HepG2 (cell line): ENCODE measurements around the gene MATK. TPM values are rescaled to one million over a fixed set of nuclear protein-coding genes. Genes with fewer than 3 reads are reported as not detected.

ENCODE experiments used
- ARID2 ChIP-seq: sonication (generic); formaldehyde crosslinking; IDR thresholded peaks from 2 replicates; pipeline ENCODE4 v1.8.1; 2022; ENCODE audit warnings: mild to moderate bottlenecking, missing genetic modification reagents, borderline replicate concordance
- ARID3A ChIP-seq: IDR thresholded peaks from 2 replicates; pipeline ENCODE4 v1.6.1; 2012; ENCODE audit warnings: low read depth, low read length, improper control_type of control experiment
- ATRX ChIP-seq: sonication (generic); formaldehyde crosslinking; IDR thresholded peaks from 2 replicates; pipeline ENCODE4 v1.4.0; 2020; ENCODE audit warnings: missing genetic modification reagents, borderline replicate concordance
- EZH2 ChIP-seq: conservative IDR thresholded peaks from 2 replicates; pipeline ENCODE4 v1.6.1; 2012; ENCODE audit warnings: mild to moderate bottlenecking, low read depth, low read length, moderate library complexity
- GATAD1 ChIP-seq: IDR thresholded peaks from 2 replicates; pipeline ENCODE4 v1.6.1; 2016; ENCODE audit warnings: missing genetic modification reagents, missing compliant biosample characterization
- HDAC1 ChIP-seq: sonication (generic); formaldehyde crosslinking; IDR thresholded peaks from 2 replicates; pipeline ENCODE4 v1.5.1; 2020; ENCODE audit warnings: mild to moderate bottlenecking, missing genetic modification reagents
- HMGA1 ChIP-seq: sonication (generic); formaldehyde crosslinking; conservative IDR thresholded peaks from 2 replicates; pipeline ENCODE4 v1.4.0; 2020; ENCODE audit warnings: missing genetic modification reagents
- KDM1A ChIP-seq: IDR thresholded peaks from 2 replicates; pipeline ENCODE4 v1.6.1; 2016; ENCODE audit warnings: missing compliant biosample characterization
- XBP1 ChIP-seq: sonication (generic); formaldehyde crosslinking; IDR thresholded peaks from 2 replicates; pipeline ENCODE4 v1.5.0; 2020; ENCODE audit warnings: missing genetic modification reagents
- ZBTB20 ChIP-seq: sonication (generic); formaldehyde crosslinking; IDR thresholded peaks from 2 replicates; pipeline ENCODE4 v1.8.1; 2023; ENCODE audit warnings: missing genetic modification reagents, low read depth, mild to moderate bottlenecking, borderline replicate concordance
- ZMYM3 ChIP-seq: sonication (generic); formaldehyde crosslinking; IDR thresholded peaks from 2 replicates; pipeline ENCODE4 v1.5.1; 2020; ENCODE audit warnings: mild to moderate bottlenecking, missing genetic modification reagents
- ZNF143 ChIP-seq: sonication (generic); formaldehyde crosslinking; IDR thresholded peaks from 2 replicates; pipeline ENCODE4 v1.4.0; 2020; ENCODE audit warnings: missing genetic modification reagents
- ZNF17 ChIP-seq: sonication (generic); formaldehyde crosslinking; IDR thresholded peaks from 2 replicates; pipeline ENCODE4 v1.5.0; 2020; ENCODE audit warnings: mild to moderate bottlenecking, missing genetic modification reagents
- ZNF639 ChIP-seq: conservative IDR thresholded peaks from 2 replicates; pipeline ENCODE4 v1.6.1; 2018; ENCODE audit warnings: missing genetic modification reagents
- ZNF737 ChIP-seq: sonication (generic); formaldehyde crosslinking; IDR thresholded peaks from 2 replicates; pipeline ENCODE4 v1.5.0; 2020; ENCODE audit warnings: missing genetic modification reagents, mild to moderate bottlenecking, borderline replicate concordance
- polyA plus RNA-seq, 8 experiments: library from polyadenylated mRNA; depleted of rRNA in 3 of 8; stranded (reverse) in 7 of 8; unstranded in 1 of 8; fragments of >200 nt; fragmentation: Illumina TruSeq in 4 of 8; extraction: Trizol in 4 of 8; gene quantifications; 2 replicates each; pipeline versions ENCODE4 v1.2.1 to v1.2.3, GENCODE V29; 2011 to 2016; ENCODE audit warnings: low read depth in 4 of 8, missing spikeins in 1 of 8, mixed read lengths in 1 of 8; ENCODE audit not compliant: insufficient read depth in 1 of 8
- total RNA-seq, 5 experiments: library from RNA; depleted of rRNA; stranded (reverse); fragments of >200 nt; fragmentation: Illumina TruSeq; extraction: Trizol; gene quantifications; 2 replicates each; pipeline ENCODE4 v1.2.3, GENCODE V29; 2016; ENCODE audit warnings: low read depth in 1 of 5
- TF ChIP-seq, protein P1 (sequence below): sonication (generic); formaldehyde crosslinking; IDR thresholded peaks from 2 replicates; pipeline ENCODE4; 2020; ENCODE audit warnings: missing genetic modification reagents, mild to moderate bottlenecking, borderline replicate concordance
- TF ChIP-seq, protein P2 (sequence below): sonication (generic); formaldehyde crosslinking; IDR thresholded peaks from 2 replicates; pipeline ENCODE4 v1.4.0; 2020; ENCODE audit warnings: missing genetic modification reagents
- TF ChIP-seq, protein P3 (sequence below): sonication (generic); formaldehyde crosslinking; IDR thresholded peaks from 2 replicates; pipeline ENCODE4 v1.4.0; 2020; ENCODE audit warnings: missing genetic modification reagents

MATK gene
- total and polyA plus RNA-seq, 2 of the 13 experiments (the other 11 are each of a cell fraction or from before 2014, with no cell fraction given), result 0.09 TPM; not detected in 1

- TF ChIP-seq, protein P1, sequence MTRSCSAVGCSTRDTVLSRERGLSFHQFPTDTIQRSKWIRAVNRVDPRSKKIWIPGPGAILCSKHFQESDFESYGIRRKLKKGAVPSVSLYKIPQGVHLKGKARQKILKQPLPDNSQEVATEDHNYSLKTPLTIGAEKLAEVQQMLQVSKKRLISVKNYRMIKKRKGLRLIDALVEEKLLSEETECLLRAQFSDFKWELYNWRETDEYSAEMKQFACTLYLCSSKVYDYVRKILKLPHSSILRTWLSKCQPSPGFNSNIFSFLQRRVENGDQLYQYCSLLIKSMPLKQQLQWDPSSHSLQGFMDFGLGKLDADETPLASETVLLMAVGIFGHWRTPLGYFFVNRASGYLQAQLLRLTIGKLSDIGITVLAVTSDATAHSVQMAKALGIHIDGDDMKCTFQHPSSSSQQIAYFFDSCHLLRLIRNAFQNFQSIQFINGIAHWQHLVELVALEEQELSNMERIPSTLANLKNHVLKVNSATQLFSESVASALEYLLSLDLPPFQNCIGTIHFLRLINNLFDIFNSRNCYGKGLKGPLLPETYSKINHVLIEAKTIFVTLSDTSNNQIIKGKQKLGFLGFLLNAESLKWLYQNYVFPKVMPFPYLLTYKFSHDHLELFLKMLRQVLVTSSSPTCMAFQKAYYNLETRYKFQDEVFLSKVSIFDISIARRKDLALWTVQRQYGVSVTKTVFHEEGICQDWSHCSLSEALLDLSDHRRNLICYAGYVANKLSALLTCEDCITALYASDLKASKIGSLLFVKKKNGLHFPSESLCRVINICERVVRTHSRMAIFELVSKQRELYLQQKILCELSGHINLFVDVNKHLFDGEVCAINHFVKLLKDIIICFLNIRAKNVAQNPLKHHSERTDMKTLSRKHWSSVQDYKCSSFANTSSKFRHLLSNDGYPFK (CRISPR knock-in tag), result no peak
- TF ChIP-seq, protein P2, sequence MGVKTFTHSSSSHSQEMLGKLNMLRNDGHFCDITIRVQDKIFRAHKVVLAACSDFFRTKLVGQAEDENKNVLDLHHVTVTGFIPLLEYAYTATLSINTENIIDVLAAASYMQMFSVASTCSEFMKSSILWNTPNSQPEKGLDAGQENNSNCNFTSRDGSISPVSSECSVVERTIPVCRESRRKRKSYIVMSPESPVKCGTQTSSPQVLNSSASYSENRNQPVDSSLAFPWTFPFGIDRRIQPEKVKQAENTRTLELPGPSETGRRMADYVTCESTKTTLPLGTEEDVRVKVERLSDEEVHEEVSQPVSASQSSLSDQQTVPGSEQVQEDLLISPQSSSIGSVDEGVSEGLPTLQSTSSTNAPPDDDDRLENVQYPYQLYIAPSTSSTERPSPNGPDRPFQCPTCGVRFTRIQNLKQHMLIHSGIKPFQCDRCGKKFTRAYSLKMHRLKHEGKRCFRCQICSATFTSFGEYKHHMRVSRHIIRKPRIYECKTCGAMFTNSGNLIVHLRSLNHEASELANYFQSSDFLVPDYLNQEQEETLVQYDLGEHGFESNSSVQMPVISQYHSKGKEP (CRISPR knock-in tag), result no peak
- TF ChIP-seq ZNF143 (CRISPR knock-in tag) (no peak), ZNF737 (no peak), ARID2 (CRISPR knock-in tag) (no peak), ZMYM3 (CRISPR knock-in tag) (0 out of 2 replicates have a peak, but pooled peaks have one; percentile 16), KDM1A (CRISPR knock-in tag) (no peak), ZBTB20 (CRISPR knock-in tag) (peak; percentile 42; the same call in 1 of the 2 replicates), ATRX (CRISPR knock-in tag) (no peak), HMGA1 (no peak), EZH2 (no peak), GATAD1 (CRISPR knock-in tag) (peak; percentile 43; the same call in 1 of the 2 replicates), XBP1 (CRISPR knock-in tag) (no peak), ZNF17 (CRISPR knock-in tag) (no peak), HDAC1 (CRISPR knock-in tag) (no peak), ARID3A (no peak), ZNF639 (CRISPR knock-in tag) (no peak)
- TF ChIP-seq, protein P3, sequence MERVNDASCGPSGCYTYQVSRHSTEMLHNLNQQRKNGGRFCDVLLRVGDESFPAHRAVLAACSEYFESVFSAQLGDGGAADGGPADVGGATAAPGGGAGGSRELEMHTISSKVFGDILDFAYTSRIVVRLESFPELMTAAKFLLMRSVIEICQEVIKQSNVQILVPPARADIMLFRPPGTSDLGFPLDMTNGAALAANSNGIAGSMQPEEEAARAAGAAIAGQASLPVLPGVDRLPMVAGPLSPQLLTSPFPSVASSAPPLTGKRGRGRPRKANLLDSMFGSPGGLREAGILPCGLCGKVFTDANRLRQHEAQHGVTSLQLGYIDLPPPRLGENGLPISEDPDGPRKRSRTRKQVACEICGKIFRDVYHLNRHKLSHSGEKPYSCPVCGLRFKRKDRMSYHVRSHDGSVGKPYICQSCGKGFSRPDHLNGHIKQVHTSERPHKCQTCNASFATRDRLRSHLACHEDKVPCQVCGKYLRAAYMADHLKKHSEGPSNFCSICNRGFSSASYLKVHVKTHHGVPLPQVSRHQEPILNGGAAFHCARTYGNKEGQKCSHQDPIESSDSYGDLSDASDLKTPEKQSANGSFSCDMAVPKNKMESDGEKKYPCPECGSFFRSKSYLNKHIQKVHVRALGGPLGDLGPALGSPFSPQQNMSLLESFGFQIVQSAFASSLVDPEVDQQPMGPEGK (CRISPR knock-in tag), result 0 out of 2 replicates have a peak, but pooled peaks have one; percentile 19
Measured at GRCh38 chr19:3783660-3784584, 2.3 kb downstream of the MATK start (continued).
